NCI-H2081 treated with DMSO at 0.1 percent for 48 hours (cell line): ENCODE measurements around the gene VEGFD.
A peak's percentile ranks its signal among the peaks of the same experiment; 100 is the strongest.
"Not testable (repeated sequence)": the region's sequence is repeated elsewhere in the genome, so short reads cannot be mapped to it uniquely, and the experiment has no call there.

ENCODE experiments used
- DNase-seq: peaks from one replicate; lab custom pipeline; 2025; lab: John Stamatoyannopoulos, UW

Gene VEGFD

DNA sequence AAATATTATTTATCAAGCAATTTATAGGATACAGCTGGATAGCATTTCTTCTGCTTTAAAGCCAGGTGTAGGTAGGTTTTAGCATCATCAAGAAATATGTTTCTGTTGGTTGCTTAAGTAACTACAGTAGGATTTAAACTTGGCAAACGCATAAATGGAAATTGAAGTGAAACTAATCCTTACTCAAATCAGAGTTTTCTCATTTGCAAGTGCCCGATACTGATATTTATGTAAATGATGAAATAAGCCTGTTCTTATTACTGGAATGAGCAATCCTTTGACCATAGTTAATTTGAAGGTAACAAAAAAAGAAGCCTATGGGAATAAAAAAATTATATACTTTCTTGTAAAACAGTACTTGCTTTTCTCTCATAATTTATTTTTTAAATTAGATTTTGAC is 25.7 kb downstream of the VEGFD start:
- DNase-seq: no peak

GRCh38 chrX:15356444-15356843 is 27.8 kb downstream of the VEGFD start:
- DNase-seq: no peak

GRCh38 chrX:15350329-15350996 is 33.8 kb downstream of the VEGFD start:
- DNase-seq: no peak

DNA sequence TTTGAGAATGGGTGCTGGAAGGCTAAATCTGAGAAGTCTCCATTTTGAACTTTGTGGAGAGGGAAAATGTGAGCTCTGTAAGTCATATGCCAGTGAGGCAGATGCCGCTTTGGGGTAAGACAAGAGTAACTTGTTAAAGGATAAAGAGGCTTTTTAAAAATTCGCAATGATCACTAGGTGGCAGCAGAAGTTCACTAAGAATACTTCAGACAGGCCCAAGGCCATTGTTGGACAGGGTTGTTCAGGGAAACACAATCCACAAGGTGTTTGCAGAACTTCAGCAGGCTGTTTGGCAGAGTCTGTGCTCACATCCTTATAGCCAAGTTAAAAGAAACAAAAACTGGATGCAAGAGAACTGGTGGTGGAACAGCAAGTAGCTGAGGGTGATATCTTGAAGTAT is 35.2 kb downstream of the VEGFD start:
- peak; percentile 56 for DNase-seq

DNA sequence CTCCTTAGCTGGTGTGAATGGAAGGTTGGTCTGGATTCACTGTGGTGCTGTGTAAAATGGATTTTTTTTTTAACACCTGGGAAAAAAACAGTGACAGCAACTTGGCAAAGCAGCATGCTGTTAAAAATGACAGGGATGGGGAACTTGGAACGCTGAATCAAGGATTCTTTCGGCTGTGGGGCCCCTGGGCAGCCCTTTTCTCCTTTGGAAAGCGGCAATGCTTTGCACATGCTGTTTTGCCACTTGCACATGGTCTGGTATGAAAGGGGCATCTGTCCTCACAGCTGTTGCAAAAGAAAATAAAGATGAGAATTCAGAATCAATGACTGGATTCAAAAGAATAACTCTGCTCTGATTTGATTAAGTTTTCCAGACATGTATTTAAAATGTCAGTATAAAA is 38.2 kb downstream of the VEGFD start:
- DNase-seq: no peak

DNA sequence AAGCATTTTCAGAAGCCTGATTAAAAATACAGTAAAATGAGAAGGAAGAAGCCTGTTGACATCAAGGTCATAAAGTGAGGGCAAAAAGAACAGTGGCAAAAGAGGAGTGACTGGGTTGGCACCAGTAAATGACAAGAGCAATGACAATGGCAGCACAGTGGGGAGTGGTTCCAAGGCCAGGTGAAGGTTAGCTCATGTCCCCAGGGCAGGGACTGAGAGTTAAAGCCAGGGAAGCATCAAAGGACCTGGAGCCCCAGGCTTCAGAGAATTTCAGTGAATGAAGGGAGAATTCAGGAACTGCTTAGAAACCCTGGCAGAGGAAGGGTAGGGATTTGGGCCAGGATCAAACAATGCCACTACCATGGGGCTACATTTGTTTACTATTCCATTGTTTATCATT is 40.1 kb downstream of the VEGFD start:
- no peak for DNase-seq

DNA sequence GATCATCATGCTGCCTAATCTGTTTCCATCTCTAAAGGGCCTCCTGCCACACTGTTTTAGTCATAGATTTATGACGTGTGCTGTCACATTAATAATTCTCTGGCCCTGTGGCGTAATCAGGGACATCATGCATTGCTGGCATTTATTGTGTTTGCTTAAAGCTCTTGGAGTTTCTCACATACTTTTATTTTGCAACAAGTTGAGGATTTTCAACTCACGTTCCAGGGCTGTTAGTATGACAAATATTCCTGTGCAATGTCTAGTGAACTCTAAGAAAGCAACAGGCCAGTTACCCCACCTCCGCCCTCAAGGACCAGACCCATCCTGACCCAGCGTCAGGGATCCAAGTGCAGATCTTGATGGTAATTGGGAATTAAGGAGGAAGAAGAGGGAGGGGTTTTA is 41.1 kb downstream of the VEGFD start:
- DNase-seq: no peak

- no peak for DNase-seq
Measured at GRCh38 chrX:15340867-15341266, 43.3 kb downstream of the VEGFD start.

DNA sequence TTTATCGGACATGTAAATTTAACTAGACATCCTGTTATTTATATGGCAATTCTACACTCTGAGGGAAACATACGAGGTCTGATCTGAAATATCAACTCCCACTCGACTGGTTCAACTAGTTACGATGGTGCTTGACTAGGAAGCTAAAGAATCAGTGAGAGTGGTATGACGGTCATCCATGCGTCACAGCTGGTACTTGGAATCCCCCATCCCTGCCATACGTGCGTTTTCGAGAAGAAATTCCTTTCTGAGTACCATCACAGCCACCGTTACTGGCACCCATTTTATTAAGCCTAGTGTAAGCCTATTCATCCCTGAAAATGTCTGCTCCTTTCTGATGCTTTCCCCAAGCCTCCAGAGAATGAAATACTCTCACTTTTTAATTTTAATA is 48.2 kb downstream of the VEGFD start:
- DNase-seq: no peak

DNA sequence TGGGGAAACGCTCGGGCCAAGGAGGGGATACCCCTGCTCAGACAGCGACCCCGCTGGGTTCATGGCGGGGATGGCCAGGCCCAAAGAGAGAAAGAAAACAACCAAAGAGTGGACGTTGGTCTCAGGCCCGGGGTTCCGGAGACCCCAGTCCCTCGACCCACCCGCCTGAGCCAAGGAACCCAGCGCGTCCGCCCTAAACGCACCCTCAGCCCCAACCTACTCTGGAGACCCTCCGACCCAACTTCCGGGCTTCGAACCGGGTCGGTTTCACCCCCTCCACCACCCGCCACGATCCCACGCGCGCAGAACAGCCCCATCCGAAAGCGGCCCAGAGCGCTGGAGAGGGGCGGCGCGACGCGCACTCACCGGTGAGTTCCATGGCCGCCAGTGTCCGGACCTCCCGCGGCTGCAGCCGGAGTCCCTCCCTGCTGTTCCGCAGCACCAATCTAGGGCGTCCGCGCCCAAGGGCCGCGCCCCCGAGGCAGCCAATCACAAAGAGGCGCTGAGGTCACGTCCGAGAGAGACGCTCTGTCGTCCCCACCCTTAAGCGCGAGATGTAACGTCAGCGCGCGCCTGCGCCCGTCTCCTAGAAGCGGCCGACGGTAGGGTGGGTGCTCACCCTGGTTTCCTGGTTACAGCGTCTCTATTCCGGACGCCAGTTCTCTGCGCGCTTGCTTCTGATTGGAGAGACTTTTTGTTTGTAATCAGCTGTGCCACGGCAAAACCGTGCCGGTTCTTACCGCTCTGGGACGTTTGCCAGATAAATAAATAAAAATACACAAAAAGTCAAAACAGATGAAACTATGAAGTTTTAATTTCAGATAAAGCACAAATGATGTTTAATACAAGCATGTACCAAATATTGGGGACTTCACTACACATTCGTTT is 48.8 kb downstream of the VEGFD start, which contains the start of gene PIGA:
Gene PIGA (minus strand): TSS at position 389 of the 888 bp plus-strand sequence. CDS start 3,593 bp downstream, outside the sequence.
- peak; percentile 91 for DNase-seq

- DNase-seq: no peak
Measured at GRCh38 chrX:15334561-15334960, 49.7 kb downstream of the VEGFD start.

- DNase-seq: no peak
Measured at GRCh38 chrX:15328821-15329220, 55.4 kb downstream of the VEGFD start.

- DNase-seq: no peak
Measured at GRCh38 chrX:15328131-15328530, 56.1 kb downstream of the VEGFD start.

- no peak for DNase-seq
Measured at GRCh38 chrX:15322472-15322871, 61.7 kb downstream of the VEGFD start.

DNA sequence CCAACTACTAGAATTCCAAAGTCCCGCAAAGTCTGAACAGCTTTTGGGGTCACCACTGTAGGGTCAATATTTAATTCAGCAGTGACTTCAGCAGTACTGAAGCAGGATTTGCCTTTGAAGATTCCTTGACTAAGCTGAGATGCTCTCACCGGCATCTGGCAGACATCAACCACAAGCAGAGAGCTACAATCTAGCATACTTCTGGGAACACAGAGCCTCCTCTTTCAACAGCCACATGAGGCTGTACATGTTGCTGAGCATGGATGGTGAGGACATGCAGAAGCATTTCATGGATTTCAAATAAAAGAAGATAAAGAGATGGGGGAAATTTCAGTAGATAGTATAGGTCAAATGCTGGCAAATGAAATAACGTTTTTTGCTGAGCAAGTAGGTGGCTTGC is 62.1 kb downstream of the VEGFD start:
- no peak for DNase-seq

- no peak for DNase-seq
Measured at GRCh38 chrX:15321447-15321846, 62.8 kb downstream of the VEGFD start.

GRCh38 chrX:15320297-15320696 is 63.9 kb downstream of the VEGFD start:
- no peak for DNase-seq

- DNase-seq: no peak
Measured at GRCh38 chrX:15319075-15319474, 65.1 kb downstream of the VEGFD start.

DNA sequence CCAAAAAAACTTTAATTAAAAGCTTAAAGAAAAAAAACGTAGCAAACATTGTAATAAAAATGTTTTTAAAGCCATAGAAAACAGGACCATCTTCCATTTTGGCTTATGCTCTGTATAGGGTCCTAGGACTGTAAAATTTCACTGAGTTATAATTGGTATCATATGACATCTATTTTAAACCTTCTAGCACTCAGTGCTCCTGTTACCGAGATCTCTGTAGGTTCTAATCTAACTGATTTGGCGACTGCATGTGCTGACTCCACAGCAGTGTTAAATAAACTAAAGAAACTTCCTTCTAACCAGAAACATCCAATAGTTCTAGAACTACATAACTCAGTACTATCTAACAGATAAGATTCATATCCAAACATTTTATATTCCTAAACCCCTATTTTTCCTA is 68.7 kb downstream of the VEGFD start, which contains the start of gene ASB11:
Gene ASB11 (minus strand): TSS at position 132 of the 400 bp plus-strand sequence. CDS start 35 bp downstream, at position 97.
- DNase-seq: no peak

GRCh38 chrX:15314472-15314871 is 69.7 kb downstream of the VEGFD start:
- no peak for DNase-seq

GRCh38 chrX:15311119-15311518 is 73.1 kb downstream of the VEGFD start:
- no peak for DNase-seq

DNA sequence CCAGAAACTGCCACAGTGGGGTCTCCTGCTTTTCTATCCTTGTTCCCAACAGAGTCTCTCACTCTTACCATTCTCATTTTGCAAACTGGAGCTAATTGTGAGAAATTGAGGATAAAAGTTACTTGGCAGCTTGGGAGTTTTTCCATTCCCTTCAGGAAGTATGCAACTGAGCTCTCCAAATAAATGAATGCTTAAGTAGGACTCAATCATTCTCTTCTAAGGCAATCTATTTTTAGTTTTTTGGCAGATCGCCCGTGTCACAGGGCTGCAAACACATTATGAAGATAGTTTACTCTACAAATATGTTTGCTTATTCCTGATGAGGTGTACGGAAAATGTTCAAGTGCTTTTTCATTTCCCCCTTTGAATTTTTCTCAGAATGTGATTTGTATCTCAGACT is 74.1 kb downstream of the VEGFD start:
- DNase-seq: peak; percentile 35

DNA sequence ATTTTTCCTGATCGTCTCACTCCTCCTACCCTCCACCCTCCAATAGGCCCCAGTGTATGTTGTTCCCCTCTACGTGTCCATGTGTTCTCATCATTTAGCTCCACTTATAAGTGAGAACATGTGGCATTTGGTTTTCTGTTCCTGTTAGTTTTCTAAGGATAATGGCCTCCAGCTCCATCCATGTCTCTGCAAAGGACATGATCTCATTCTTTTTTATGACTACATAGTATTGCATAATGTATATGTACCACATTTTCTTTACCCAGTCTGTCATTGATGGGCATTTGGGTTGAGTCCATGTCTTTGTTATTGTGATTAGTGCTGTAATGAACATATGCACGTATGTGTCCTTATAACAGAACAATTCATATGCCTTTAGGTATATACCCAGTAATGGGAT is 78.3 kb downstream of the VEGFD start:
- not testable (repeated sequence) for DNase-seq
